Lung (tissue), 12 donors: ENCODE results near the gene ARID1B. TPM values are rescaled to one million over a fixed set of nuclear protein-coding genes. Genes with fewer than 3 reads are reported as not detected.

Source experiments
- ATAC-seq: fragments of 200-7000 bp; cut with Tn5 transposase; one replicate; pipeline ENCODE4 v1.9.1; 2020; ENCODE audit warnings: moderate number of reproducible peaks; ENCODE audit not compliant: insufficient read depth, low FRiP score
- DNase-seq, 3 donors: peaks; one replicate each; pipeline ENCODE4 v3.0.0-alpha.2; 2013 to 2017
- H3K27ac ChIP-seq, 2 donors: one replicate each; pipeline ENCODE4 v1.5.1; 2013; ENCODE audit warnings: mild to moderate bottlenecking in 2 of 2, moderate library complexity in 2 of 2, control low read depth in 1 of 2, inconsistent platforms in 1 of 2, low read depth in 1 of 2, low read length in 1 of 2
- H3K27me3 ChIP-seq, 3 donors: one replicate each; pipeline ENCODE4 v1.5.1; 2013; ENCODE audit warnings: low read length in 2 of 3; ENCODE audit not compliant: control insufficient read depth in 3 of 3, insufficient read depth in 3 of 3
- H3K36me3 ChIP-seq, 4 donors: one replicate each; pipeline ENCODE4 v1.5.1; 2013; ENCODE audit warnings: low read length in 4 of 4, mild to moderate bottlenecking in 1 of 4, moderate library complexity in 1 of 4; ENCODE audit not compliant: control insufficient read depth in 4 of 4, insufficient read depth in 4 of 4
- H3K4me1 ChIP-seq, 5 donors: one replicate each; pipeline ENCODE4 v1.5.1; 2013; ENCODE audit warnings: low read length in 5 of 5, mild to moderate bottlenecking in 2 of 5, moderate library complexity in 1 of 5; ENCODE audit not compliant: control insufficient read depth in 5 of 5, insufficient read depth in 5 of 5
- H3K4me3 ChIP-seq: one replicate; pipeline ENCODE4 v1.5.1; 2013; ENCODE audit warnings: mild to moderate bottlenecking, control low read depth, moderate library complexity
- H3K9ac ChIP-seq, 2 donors: one replicate each; pipeline ENCODE4 v1.5.1; 2013; ENCODE audit warnings: low read length in 2 of 2, control low read depth in 1 of 2; ENCODE audit not compliant: insufficient read depth in 1 of 2
- H3K9me3 ChIP-seq, 4 donors: one replicate each; pipeline ENCODE4 v1.5.1; 2013; ENCODE audit warnings: low read length in 3 of 4, mild to moderate bottlenecking in 1 of 4, moderate library complexity in 1 of 4; ENCODE audit not compliant: control insufficient read depth in 4 of 4, insufficient read depth in 3 of 4
- WGBS, 2 donors: extraction: QIAGEN DNeasy Blood & Tissue Kit; methylation state at CpG; one replicate each; pipeline ENCODE4 v1.1.7; 2013; 5-methylcytosine and 5-hydroxymethylcytosine counted together
- polyA plus RNA-seq, 2 donors: library from polyadenylated mRNA; stranded (reverse); fragments of 200-250 nt; gene quantifications; one replicate each; pipeline ENCODE4 v1.2.1, GENCODE V29; 2013
- total RNA-seq, 2 donors: library from RNA; depleted of rRNA in 1 of 2; stranded (reverse); fragments of >200 nt in 1 of 2; gene quantifications; one replicate each; pipeline ENCODE4 v1.2.1, GENCODE V29; 2014 to 2021
- TF ChIP-seq, protein P1 (sequence below): IDR thresholded peaks from 2 replicates; pipeline ENCODE4 v1.5.1; 2012; ENCODE audit warnings: mild to moderate bottlenecking; ENCODE audit errors: control extremely low read depth, extremely low read depth
- donor health status: control.
- donor health status: control.
- donor health status: Bipolar disorder and iron deficiency.
- donor health status: healthy.
- donor health status: DM: yes; HTN: yes; CAD: no.

The ARID1B gene
- total and polyA plus RNA-seq, 4 donors: 10.5 to 239 (median 50.9) TPM

DNA sequence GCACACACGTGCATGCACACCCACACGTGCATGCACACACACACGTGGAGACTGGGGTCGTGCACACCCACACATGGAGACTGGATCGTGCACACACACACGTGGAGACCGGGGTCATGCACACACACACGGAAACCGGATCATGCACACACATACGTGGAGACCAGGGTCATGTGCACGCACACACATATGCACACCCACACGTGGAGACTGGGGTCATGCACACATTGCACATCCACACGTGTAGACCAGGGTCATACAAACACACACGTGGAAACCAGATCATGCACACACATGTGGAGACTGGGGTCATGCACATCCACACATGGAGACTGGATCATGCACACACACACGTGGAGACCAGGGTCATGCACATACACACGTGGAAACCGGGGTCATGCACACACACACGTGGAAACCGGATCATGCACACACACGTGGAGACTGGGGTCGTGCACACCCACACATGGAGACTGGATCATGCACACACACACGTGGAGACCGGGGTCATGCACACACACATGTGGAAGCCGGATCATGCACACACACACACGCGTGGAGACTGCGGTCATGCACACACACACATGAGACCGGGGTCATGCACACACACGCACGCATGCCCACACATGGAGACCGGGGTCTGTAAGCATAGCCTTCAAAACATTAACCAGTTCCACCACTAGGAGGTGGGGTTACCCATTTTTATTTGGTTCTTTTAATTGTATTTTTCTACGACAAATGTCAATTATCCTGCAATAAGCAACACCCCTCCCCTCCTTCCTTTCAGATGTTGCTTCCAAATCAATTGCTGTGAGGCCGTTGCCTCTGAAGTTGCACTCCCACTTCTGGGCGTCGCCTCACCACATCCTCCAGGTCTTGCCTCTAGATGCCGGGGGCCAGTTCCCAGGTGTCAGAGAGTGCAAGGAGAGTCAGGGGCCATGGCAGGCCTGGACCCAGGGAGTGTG, 450.3 kb downstream of the ARID1B start:
- Histone ChIP-seq H3K27ac (no peak overlapping the region), H3K9me3 (peaks cover 0 to 3% (median 0%) of the 10 kb centered on the region in 4 donors), H3K9ac (no peak overlapping the region), H3K4me1 (peaks cover 0 to 5% (median 0%) of the 10 kb centered on the region in 5 donors), H3K4me3 (no peak overlapping the region), H3K36me3 (no peaks in the 10 kb centered on the region), H3K27me3 (no peaks in the 10 kb centered on the region)
- TF ChIP-seq, protein P1, sequence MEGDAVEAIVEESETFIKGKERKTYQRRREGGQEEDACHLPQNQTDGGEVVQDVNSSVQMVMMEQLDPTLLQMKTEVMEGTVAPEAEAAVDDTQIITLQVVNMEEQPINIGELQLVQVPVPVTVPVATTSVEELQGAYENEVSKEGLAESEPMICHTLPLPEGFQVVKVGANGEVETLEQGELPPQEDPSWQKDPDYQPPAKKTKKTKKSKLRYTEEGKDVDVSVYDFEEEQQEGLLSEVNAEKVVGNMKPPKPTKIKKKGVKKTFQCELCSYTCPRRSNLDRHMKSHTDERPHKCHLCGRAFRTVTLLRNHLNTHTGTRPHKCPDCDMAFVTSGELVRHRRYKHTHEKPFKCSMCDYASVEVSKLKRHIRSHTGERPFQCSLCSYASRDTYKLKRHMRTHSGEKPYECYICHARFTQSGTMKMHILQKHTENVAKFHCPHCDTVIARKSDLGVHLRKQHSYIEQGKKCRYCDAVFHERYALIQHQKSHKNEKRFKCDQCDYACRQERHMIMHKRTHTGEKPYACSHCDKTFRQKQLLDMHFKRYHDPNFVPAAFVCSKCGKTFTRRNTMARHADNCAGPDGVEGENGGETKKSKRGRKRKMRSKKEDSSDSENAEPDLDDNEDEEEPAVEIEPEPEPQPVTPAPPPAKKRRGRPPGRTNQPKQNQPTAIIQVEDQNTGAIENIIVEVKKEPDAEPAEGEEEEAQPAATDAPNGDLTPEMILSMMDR: no peak
- 81 to 82% methylated on average over 36 of the region's 36 CpGs for WGBS, 2 donors
- DNase-seq (no peak), ATAC-seq (no peak)

DNA sequence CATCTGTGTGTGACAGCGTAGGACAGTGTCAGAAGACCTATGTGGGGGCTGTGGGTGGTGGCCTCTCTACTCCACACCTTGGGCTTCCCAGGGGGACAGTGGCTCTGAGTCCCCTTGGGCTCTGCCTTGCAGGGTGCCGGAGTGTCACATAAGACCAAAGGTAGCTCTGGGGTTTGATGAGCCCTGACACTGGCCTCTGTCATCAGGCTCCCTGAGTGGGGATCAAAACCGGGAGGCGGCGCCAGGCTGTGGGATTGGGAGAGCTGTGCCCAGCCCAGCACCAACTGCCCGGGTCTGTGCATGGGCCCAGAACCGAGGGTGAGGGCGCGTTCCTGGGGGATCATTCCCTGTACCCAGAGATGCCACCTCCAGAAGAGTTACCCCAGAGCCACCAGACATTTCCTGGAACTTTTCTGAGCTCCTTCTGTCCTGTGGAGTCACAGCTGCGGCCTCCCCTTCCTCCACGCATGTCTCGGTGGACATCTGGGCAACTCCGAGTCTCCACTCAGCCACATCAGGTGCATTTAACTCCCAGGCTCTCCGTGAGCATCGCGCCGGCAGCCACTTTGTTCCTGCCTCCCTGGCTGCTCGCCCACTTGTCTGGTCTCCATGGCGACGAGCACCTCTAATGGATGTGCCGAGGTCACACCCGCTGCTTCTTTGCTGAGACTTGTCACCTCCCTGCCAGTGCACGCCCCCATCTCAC, 451.4 kb downstream of the ARID1B start:
- ATAC-seq (no peak), DNase-seq (no peak)
- no peak overlapping the region for H3K27ac ChIP-seq
- H3K27me3 ChIP-seq: peaks cover 0 to 5% (median 0%) of the 10 kb centered on the region in 3 donors
- 76 to 86% methylated on average over 23 of the region's 23 CpGs for WGBS, 2 donors
- TF ChIP-seq, protein P1: no peak
- H3K4me1 ChIP-seq: peaks cover 0 to 5% (median 0%) of the 10 kb centered on the region in 5 donors
- H3K36me3 ChIP-seq: no peaks in the 10 kb centered on the region
- H3K4me3 ChIP-seq: no peak overlapping the region
- H3K9me3 ChIP-seq: peaks cover 0 to 3% (median 0%) of the 10 kb centered on the region in 4 donors
- no peak overlapping the region for H3K9ac ChIP-seq

DNA sequence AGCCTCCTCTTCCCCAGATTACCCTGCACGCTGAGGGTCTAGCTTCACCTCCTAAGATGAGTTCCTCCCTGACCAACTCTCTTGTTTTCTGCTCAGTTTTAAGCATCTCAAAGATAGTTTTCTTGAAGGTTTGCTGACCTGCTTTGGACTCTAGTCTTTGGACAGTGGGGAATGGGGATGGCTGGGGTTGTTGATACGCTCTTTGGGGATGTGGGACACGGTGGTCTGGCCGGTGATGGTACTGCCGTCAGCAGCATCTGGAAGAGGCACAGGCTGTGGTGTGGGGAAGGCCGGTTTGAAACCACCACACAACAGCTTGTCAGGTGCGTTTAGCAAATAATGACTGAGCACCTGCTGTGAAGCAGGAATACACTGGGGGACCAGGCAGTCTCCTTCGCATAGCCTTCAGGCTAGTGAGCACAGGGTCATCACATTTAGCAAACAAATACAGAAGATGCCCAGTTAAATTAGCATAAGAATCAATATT, 452.0 kb downstream of the ARID1B start:
- peaks cover 0 to 11% (median 0%) of the 10 kb centered on the region in 3 donors for H3K27me3 ChIP-seq
- H3K9me3 ChIP-seq: peaks cover 0 to 3% (median 0%) of the 10 kb centered on the region in 4 donors
- TF ChIP-seq, protein P1: no peak
- DNase-seq (no peak), ATAC-seq (no peak)
- H3K36me3 ChIP-seq: no peaks in the 10 kb centered on the region
- no peak overlapping the region for H3K27ac ChIP-seq
- 79 to 88% methylated on average over 8 of the region's 8 CpGs for WGBS, 2 donors
- no peak overlapping the region for H3K9ac ChIP-seq
- H3K4me3 ChIP-seq: no peak overlapping the region
- H3K4me1 ChIP-seq: peaks cover 0 to 5% (median 0%) of the 10 kb centered on the region in 5 donors
